HEK293 (cell line): ENCODE measurements around the gene ARAP1.

Experiments used
- ZBTB1 ChIP-seq: fragments of 450-650 bp; formaldehyde crosslinking; IDR thresholded peaks from 2 replicates; pipeline ENCODE4 v1.5.1; 2016; ENCODE audit warnings: missing biosample characterization, missing genetic modification characterization
- ZFHX2 ChIP-seq: fragments of 450-650 bp; formaldehyde crosslinking; conservative IDR thresholded peaks from 2 replicates; pipeline ENCODE4 v1.5.1; 2016; ENCODE audit warnings: missing biosample characterization, missing genetic modification characterization
- ZFP41 ChIP-seq: fragments of 450-650 bp; formaldehyde crosslinking; IDR thresholded peaks from 2 replicates; pipeline ENCODE4 v1.5.1; 2016; ENCODE audit warnings: missing biosample characterization, missing genetic modification characterization, borderline replicate concordance
- ZNF112 ChIP-seq: fragments of 450-650 bp; formaldehyde crosslinking; IDR thresholded peaks from 2 replicates; pipeline ENCODE4 v1.5.0; 2017; ENCODE audit warnings: missing biosample characterization, missing genetic modification characterization
- ZNF274 ChIP-seq, 2 experiments: fragments of 200-500 bp in 1 of 2; fragments of 450-650 bp in 1 of 2; sonication (Bioruptor generic) in 1 of 2; formaldehyde crosslinking in 1 of 2; IDR thresholded peaks; 2 replicates each; pipeline versions ENCODE4 v1.5.1 to v1.6.1; 2014 to 2016; ENCODE audit warnings: borderline replicate concordance in 1 of 2, inconsistent platforms in 1 of 2, low read length in 1 of 2, missing biosample characterization in 1 of 2, missing genetic modification characterization in 1 of 2
- ZNF324 ChIP-seq: fragments of 450-650 bp; formaldehyde crosslinking; IDR thresholded peaks from 2 replicates; pipeline ENCODE4 v1.5.1; 2016; ENCODE audit warnings: missing biosample characterization, missing genetic modification characterization
- ZNF404 ChIP-seq: fragments of 450-650 bp; formaldehyde crosslinking; IDR thresholded peaks from 2 replicates; pipeline ENCODE4 v1.5.1; 2017; ENCODE audit warnings: missing biosample characterization, missing genetic modification characterization
- ZNF600 ChIP-seq: fragments of 450-650 bp; formaldehyde crosslinking; IDR thresholded peaks from 2 replicates; pipeline ENCODE4 v1.5.1; 2016; ENCODE audit warnings: missing biosample characterization, missing genetic modification characterization
- TF ChIP-seq, protein P1 (sequence below): fragments of 450-650 bp; formaldehyde crosslinking; IDR thresholded peaks from 2 replicates; pipeline ENCODE4 v1.5.1; 2016; ENCODE audit warnings: missing biosample characterization, missing genetic modification characterization

- TF ChIP-seq ZFHX2 (no peak), ZNF404 (tag by site-specific recombination) (no peak), ZNF324 (tag by site-specific recombination) (no peak), ZNF600 (tag by site-specific recombination) (no peak), ZNF274 (IDR thresholded peaks at IDR 0.05; ENCODE audit: low read length) (no peak), ZNF274 (tag by site-specific recombination; IDR thresholded peaks at IDR 0.05; ENCODE audit: borderline replicate concordance) (no peak), ZFP41 (tag by site-specific recombination) (no peak), ZNF112 (tag by site-specific recombination) (no peak), ZBTB1 (tag by site-specific recombination) (no peak)
- TF ChIP-seq, protein P1, sequence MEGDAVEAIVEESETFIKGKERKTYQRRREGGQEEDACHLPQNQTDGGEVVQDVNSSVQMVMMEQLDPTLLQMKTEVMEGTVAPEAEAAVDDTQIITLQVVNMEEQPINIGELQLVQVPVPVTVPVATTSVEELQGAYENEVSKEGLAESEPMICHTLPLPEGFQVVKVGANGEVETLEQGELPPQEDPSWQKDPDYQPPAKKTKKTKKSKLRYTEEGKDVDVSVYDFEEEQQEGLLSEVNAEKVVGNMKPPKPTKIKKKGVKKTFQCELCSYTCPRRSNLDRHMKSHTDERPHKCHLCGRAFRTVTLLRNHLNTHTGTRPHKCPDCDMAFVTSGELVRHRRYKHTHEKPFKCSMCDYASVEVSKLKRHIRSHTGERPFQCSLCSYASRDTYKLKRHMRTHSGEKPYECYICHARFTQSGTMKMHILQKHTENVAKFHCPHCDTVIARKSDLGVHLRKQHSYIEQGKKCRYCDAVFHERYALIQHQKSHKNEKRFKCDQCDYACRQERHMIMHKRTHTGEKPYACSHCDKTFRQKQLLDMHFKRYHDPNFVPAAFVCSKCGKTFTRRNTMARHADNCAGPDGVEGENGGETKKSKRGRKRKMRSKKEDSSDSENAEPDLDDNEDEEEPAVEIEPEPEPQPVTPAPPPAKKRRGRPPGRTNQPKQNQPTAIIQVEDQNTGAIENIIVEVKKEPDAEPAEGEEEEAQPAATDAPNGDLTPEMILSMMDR (tag by site-specific recombination), result no peak
These were observed 45.6 kb downstream of the ARAP1 start for GRCh38 chr11:72706579-72706978.
